ENCODE measurements around the gene CADPS. TPM values are rescaled to one million over a fixed set of nuclear protein-coding genes. Genes with fewer than 3 reads are reported as not detected.

The CADPS gene
- polyA plus RNA-seq, 12 donors: 1.6 to 7.7 (median 3.5) TPM; not detected in 1

GRCh38 chr3:62749130-62749529 lies 126.1 kb downstream of the CADPS start:
- DNase-seq: no peak

GRCh38 chr3:62737449-62737848 lies 137.8 kb downstream of the CADPS start:
- no peak for DNase-seq

GRCh38 chr3:62735510-62735909 lies 139.7 kb downstream of the CADPS start:
- DNase-seq: no peak

GRCh38 chr3:62732183-62732904 lies 142.9 kb downstream of the CADPS start:
- DNase-seq: no peak

GRCh38 chr3:62727981-62728380 lies 147.2 kb downstream of the CADPS start:
- DNase-seq: no peak

GRCh38 chr3:62727536-62727935 lies 147.7 kb downstream of the CADPS start:
- no peak for DNase-seq

GRCh38 chr3:62724503-62724902 lies 150.7 kb downstream of the CADPS start:
- DNase-seq: no peak

- DNase-seq: no peak
Observed at GRCh38 chr3:62723914-62724217, 151.3 kb downstream of the CADPS start.

GRCh38 chr3:62723166-62723913 lies 151.9 kb downstream of the CADPS start:
- no peak for DNase-seq

GRCh38 chr3:62722344-62722743 lies 152.9 kb downstream of the CADPS start:
- DNase-seq: no peak

GRCh38 chr3:62718515-62719320 lies 156.5 kb downstream of the CADPS start:
- DNase-seq: no peak

- DNase-seq: no peak
Observed at GRCh38 chr3:62718011-62718410, 157.2 kb downstream of the CADPS start.

GRCh38 chr3:62712746-62713145 lies 162.5 kb downstream of the CADPS start:
- DNase-seq: no peak

- no peak for DNase-seq
Observed at GRCh38 chr3:62710751-62711150, 164.5 kb downstream of the CADPS start.

GRCh38 chr3:62708638-62709373 lies 166.4 kb downstream of the CADPS start:
- peak; percentile 37 for DNase-seq

- no peak for DNase-seq
Observed at GRCh38 chr3:62705721-62706120, 169.5 kb downstream of the CADPS start.

GRCh38 chr3:62703451-62704167 lies 171.6 kb downstream of the CADPS start:
- DNase-seq: no peak

GRCh38 chr3:62700357-62700756 lies 174.9 kb downstream of the CADPS start:
- no peak for DNase-seq

- no peak for DNase-seq
Observed at GRCh38 chr3:62699728-62700127, 175.5 kb downstream of the CADPS start.

- no peak for DNase-seq
Observed at GRCh38 chr3:62696011-62696410, 179.2 kb downstream of the CADPS start.

GRCh38 chr3:62688812-62689211 lies 186.4 kb downstream of the CADPS start:
- no peak for DNase-seq

Measured in muscle of arm (tissue), 12 donors.